ENCODE measurements around the gene PDCD2L.
"Not testable (repeated sequence)": the region's sequence is repeated elsewhere in the genome, so short reads cannot be mapped to it uniquely, and the experiment has no call there.

The PDCD2L gene

DNA sequence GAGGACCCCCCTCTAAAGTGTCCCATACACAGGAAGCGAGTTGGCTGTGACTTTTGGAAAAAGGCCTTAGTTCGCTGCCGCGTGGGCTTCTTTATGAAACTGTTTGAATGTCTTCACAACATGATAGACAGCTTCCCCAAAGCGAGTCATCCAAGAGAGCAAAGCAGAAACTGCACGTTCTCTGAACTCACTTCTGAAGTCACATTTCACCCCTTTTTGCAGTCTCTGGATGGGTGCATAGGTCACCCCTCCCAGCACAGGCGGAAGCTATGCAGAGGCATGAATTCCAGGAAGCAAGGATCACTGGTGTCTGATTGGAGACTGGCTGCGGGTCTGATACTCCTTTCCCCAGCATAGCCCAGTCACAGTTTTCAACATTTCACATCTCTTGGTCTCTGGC lies 28.6 kb upstream of the PDCD2L start:
- DNase-seq: no peak

DNA sequence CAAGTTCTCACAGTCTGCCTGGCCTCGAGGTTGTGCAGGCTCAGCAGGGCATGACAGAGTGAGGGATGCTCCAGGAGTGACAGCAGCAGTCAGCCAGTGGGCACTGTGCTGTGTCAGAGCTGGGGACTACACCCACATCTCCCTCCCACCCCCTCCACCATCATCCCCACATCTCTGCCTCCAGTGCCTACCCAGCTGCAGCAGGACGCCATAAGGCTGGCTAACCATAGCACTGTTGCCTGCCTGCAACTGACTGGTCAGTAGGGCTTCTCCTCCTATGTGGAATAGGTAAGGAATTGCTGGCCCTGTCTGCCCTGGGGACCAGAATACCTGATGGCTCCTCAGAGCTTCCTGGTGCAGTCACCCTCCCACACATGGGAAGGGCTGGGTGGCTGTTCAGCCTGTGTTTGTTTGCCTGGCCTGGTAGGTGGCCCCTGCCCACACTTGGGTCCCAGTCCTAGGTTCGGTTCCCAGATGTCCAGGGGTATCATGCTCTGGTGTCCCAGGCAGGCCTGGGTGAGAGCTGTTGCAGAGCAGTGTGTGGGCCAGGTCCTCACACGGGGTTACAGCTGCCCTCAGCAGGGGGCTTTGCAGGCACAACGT lies 23.5 kb upstream of the PDCD2L start:
- DNase-seq: no peak

DNA sequence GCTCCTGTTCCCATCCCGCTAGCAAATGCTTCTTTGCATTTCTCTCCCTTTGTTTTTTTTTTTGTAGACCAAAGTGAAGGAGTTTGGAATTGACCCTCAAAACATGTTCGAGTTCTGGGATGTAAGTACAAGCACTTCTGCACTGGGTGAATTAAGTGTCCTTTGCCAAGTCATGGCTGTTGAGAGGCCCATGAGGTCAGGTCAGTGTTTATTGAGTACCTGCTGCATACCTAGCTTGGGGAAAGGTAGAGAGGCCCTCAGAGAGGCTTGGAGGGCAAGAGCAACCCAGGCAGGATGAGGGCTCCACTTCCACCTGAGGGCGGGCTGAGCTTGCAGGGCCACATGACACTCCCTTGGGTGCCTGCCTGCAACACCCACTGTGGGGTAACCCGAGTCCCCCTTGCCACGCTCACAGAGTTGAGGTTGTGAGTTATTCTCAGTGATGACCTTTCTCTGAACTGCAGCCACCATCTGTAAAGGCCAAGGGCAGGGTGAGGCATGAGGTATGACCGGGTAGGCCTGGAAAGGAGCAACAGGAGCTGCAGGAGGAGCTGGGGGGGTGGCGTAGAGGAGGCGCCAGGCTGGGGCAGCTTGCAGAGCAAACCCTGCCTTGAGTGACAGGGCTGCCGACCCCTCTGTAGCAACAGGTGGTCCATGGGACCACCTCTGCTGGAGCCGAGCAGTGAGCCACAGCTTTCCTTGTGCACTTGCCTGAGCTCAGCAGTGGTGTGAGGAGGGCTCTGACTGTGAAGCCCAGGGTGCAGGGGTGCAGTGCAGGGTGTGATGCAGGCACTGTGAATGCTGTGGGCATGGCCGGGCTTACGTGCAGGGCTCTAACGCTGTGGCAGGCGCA lies 22.6 kb upstream of the PDCD2L start:
- no peak for DNase-seq

DNA sequence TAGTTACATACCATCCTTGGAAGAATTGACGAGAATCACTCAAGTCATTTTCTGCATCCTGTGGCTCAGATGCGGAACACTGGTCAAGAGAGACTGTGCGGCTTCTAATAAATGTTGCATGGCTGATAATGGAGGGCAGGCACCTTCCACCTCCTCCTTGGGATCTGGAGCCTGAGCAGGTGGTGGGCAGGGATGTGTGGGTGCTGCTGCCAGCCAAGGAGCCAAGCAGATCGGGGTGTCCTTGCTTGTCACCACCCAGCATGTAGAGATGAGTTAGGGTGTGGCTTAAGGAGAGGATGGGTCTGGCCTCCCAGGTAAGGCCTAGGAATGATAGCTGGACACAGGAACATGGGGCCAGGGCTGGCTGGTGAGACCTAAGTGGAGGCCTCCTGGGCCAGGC lies 21.7 kb upstream of the PDCD2L start:
- DNase-seq: no peak

DNA sequence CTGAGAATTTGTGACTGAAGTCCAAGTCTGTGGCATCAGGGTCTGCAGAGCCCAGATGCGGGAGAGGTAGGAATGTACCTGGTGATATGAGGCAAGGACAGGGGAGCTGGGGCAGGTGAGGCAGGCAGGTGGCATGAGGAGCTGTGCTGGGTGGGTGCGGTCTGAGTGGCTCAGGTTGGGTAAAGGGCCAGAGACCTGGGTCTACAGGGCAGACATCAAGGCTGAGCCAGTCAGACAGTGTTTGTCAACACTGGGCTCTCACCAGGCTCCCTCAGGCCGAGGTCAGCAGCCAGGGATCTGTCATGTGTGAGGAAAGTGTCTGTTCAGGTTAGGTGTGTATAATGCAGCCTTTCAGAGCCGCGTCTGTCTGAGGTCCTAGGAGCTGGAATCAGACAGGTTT lies 20.6 kb upstream of the PDCD2L start:
- DNase-seq: no peak

DNA sequence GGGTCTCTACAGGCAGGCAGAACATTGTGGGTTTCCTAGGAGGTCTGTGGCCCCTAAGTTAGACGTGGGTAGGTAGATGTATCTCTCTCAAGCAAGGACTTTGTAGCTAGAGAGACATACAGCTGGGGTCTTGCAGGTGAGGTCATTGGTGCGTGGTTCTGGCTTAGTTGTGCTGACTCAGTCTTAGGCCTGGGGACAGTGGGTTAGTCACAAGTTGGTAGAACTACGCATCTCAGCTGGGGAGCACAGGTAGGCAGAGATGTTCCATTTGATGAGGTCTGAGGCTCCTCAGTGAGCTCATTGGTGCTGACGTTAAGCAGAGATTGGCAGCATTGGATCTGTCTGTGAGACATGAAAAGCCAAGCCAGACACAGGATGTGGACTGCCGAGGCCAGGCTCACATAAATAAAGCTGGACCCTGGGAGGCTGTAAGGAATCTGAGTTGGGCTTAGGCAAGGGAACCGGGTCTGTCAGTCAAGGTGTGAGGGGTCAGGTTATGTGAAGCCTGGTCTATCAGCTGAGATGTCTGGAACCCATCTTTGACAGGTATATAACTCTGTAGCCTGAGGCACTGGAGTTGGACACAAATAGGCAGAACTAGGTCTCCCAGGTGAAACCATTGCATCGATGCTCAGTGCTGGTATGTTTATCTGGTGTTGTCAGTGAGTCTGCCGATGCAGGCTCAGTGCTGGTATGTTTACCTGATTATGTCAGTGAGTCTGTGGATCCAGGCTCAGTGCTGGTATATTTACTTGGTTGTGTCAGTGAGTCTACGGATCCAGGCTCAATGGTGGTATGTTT lies 17.4 kb upstream of the PDCD2L start:
- DNase-seq: no peak

DNA sequence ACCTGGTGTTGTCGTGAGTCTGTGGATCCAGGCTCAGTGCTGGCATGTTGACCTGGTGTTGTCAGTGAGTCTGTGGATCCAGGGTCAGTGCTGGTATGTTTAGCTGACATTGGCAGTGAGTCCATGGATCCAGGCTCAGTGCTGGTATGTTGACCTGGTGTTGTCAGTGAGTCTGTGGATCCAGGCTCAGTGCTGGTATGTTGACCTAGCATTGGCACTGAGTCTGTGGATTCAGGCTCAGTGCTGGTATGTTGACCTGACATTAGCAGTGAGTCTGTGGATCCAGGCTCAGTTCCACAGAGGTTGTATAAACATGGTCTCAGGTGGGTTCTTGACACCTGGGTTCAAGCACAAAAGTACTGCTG lies 16.8 kb upstream of the PDCD2L start:
- DNase-seq: no peak

DNA sequence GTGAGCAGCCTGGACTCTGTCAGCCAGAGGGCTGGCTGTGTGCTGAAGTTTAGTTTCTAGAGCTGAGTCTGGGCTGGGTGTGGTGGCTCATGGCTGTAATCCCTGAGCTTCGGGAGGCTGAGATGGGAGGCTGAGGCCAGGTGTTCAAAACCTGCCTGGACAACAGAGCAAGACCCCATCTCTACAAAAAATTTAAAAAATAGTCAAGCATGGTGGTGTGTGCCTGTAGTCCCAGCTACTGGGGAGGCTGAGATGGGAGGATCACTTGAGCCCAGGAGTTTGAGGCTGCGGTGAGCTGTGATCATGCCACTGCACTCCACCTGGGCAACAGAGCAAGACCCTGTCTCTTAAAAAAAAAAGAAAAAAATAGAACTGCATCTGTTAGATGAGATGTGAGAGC lies 15.5 kb upstream of the PDCD2L start:
- not testable (repeated sequence) for DNase-seq

DNA sequence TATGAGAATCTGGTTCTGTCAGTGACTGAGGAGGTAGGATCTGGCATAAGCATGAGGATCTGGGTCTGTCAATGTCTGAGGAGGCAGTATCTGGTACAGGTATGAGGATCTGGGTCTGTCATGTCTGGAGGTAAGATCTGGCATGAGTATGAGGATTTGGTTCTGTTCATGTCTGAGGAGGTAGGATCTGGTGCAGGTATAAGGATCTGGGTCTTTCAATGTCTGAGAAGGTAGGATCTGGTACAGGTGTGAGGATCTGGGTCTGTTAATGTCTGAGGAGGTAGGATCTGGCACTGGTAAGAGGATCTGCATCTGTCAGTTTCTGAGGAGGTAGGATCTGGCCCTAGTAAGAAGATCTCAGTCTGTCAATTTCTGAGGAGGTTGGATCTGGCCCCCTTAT lies 12.4 kb upstream of the PDCD2L start:
- no peak for DNase-seq

DNA sequence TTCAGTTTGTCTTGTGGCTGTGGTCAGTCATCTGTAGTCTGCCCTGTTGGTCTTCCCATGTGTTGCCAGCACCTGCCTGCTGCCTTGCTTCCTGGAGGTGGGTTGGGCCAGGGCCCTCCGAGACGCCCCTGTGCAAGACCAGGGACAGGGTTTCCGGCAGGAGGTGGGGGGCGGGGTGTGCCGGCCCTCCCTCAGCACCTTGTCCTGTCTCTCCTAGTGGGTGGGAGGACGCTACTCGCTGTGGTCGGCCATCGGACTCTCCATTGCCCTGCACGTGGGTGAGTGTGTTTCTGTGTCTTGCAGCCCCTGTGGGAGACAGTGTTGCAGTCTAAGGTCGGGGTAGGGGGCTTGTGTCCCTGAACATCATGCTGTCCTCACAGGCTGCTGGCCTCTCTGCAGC lies 11.2 kb upstream of the PDCD2L start:
- no peak for DNase-seq

DNA sequence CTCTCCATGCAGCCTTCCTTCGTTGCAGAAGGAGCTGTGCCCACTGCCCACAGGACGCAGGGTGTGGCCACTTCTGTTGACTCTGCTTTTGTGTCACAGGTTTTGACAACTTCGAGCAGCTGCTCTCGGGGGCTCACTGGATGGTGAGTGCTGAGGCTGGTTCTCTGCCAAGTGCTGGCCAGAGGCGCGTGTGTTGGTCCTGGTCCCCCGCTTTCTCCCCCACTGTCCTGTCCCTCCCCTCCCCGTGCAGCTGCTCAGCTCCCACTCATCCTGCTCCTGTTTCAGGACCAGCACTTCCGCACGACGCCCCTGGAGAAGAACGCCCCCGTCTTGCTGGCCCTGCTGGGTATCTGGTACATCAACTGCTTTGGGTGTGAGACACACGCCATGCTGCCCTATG lies 10.6 kb upstream of the PDCD2L start:
- no peak for DNase-seq

DNA sequence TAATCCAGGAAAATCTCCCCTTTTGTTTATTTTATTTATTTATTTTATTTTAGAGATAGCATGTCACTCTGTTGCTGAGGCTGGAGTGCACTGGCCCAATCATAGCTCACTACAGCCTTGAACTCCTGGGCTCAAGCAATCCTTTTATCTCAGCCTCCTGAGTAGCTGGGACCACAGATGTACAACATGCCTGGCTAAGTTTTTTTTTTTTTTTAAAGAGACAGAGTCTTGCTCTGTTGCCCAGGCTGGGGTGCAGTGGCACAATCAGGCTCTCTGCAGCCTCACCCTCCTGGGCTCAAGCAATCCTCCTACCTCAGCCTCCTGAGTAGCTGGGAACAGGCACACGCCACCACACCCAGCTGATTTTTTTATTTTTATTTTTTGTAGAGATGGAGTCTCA lies 6.3 kb upstream of the PDCD2L start:
- DNase-seq: no peak

DNA sequence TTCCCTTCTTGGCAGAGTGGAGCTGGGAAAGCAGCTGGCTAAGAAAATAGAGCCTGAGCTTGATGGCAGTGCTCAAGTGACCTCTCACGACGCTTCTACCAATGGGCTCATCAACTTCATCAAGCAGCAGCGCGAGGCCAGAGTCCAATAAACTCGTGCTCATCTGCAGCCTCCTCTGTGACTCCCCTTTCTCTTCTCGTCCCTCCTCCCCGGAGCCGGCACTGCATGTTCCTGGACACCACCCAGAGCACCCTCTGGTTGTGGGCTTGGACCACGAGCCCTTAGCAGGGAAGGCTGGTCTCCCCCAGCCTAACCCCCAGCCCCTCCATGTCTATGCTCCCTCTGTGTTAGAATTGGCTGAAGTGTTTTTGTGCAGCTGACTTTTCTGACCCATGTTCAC lies 4.3 kb upstream of the PDCD2L start:
- DNase-seq: no peak

DNA sequence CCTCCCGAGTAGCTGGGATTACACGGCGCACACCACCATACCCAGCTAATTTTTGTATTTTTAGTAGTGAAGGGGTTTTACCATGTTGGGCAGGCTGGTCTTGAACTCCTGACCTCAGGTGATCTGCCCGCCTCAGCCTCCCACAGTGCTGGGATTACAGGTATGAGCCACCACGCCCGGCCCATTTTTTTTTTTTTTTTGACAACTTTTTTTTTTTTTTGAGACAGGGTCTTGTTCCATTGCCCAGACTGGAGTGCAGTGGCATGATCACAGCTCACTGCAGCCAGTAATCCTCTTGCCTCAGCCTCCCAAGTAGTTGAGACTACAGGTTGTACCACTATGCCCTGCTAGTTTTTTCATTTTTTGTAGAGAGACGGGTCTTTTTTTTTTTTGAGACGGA lies 3.4 kb upstream of the PDCD2L start:
- DNase-seq: not testable (repeated sequence)

DNA sequence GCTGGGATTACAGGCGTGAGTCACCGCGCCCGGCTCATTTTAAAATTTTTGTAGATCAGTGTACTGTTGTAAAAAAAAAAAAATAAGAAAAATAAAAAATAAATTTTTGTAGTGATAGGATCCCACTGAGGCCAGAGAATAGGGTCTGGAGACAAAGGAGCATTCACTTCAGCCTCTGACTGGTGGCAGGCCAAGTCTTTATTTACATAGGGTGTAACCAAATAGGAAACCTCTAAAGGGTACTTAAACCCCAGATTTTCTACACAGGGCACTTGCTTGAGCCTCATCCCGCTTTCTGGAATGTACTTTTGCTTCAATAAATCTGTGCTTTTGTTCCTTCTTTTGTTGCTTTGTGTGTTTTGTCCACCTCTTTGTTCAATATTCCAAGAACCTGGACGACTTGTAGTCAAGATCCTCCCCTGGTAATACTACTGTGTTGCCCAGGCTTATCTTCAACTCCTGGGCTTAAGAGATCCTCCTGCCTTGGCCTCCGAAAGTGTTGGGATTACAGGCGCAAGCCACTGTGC lies 2.1 kb upstream of the PDCD2L start:
- no peak for DNase-seq

DNA sequence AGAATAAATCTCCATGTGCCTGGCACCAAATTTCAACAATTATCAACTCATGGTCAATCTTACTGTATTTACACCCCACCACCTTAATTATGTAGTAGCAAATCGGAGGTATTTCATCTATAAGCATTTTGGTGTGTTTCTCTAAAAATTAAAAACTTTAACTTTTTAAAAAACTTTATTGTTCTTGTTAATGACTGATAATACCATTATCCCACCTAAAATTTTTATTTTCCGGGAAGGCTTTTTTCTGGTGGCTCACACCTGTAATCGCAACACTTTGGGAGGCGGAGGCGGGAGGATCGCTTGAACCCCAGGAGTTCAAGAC lies 453 bp upstream of the PDCD2L start:
- DNase-seq: no peak

DNA sequence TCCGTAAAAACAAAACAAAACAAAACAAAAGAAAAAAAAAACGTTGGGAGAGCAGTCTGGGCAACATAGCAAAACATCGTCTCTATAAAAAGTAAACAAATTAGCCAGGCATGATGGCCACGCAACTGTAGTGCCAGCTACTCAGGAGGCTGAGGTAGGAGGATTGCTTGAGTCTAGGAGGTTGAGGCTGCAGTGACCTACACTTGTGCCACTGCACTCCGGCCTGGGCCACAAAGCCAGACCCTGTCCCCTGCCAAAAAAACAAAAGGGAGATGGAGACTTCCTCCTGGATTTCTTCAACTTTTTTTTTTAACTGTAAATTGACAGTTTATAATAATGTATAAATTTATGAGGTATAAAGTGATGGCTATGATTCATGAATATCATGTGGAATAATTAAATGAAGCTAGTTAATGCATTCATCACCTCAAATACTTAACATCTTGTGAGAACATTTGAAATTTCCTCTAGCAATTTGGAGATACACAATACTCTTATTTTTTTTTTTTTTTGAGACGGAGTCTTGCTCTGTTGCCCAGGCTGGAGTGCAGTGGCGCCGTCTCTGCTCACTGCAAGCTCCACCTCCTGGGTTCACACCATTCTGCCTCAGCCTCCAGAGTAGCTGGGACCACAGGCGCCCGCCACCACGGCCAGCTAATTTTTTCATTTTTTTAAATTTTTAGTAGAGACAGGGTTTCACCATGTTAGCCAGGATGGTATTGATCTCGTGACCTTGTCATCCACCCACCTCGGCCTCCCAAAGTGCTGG lies 1.9 kb downstream of the PDCD2L start:
- DNase-seq: no peak

DNA sequence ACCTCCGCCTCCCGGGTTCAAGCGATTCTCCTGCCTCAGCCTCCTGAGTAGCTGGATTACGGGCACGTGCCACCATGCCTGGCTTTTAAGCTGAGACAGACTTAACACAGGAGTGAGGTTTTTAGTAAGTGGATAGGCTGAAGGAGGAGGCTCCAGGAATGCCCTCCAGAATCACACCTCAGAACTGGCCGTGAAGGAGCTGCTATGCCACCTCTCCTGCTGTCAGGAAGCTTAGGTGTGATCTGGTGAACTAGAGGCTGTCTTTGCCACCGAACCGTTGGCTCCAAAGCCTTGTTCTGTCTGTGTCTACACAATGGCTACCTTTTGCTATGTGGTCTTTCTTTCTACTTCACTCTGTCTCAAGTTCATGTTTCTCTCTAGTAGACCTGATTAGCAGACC lies 4.2 kb downstream of the PDCD2L start:
- DNase-seq: no peak

DNA sequence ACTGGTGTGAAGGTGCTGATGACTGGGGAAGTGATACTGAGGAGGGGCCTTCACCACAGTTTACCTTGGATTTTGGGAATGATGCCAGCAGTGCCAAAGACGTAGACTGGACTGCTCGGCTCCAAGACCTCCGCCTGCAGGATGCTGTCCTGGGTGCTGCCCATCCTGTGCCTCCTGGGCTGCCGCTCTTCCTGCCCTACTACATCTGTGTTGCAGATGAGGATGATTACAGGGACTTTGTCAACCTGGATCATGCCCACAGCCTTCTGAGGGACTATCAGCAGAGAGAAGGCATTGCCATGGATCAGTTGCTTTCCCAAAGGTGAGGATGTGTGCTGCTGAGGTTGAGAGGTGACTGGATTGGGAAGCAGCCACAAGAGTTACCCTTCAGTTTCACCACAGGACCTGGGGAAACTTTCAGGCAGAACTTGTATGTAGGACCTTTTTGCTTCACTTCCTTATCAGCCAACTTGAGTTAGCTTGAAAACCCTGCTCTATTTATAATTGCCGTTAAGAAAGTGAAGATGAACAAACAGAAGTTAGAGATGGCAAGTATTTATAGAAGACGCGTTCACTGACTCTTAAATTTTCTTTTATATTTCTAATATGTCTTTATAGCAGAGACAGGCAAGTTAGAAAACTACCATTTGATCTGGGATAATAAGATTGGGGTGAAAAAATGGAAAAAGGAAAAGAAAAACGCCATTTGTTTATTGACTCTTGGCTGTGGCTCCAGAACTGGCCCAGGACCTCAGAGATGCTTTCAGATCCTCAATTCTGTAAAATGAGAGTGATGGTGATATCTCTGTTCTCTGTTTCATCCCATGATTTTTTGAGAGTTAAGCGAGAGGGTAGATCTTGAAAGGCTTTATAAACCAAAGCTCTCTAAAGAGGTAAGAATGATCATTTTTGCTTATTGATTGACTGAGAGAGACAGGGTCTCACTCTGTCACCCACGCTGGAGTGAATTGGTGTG lies 5.3 kb downstream of the PDCD2L start:
- DNase-seq: no peak

DNA sequence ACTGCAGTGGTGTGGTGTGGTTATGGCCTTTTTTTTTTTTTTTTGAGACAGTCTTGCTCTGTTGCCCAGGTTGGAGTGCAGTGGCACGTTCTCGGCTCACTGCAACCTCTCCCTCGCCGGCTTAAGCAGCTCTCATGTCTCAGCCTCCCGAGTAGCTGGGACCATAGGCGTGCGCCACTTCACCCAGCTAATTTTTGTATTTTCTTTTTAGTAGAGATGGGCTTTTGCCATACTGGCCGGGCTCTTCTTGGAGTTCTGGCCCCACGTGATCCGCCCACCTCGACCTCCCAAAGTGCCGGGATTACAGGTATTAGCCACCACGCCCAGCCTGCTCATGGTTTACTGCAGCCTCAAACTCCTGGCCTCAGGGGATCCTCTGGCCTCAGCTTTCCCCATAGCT lies 7.0 kb downstream of the PDCD2L start:
- DNase-seq: no peak

DNA sequence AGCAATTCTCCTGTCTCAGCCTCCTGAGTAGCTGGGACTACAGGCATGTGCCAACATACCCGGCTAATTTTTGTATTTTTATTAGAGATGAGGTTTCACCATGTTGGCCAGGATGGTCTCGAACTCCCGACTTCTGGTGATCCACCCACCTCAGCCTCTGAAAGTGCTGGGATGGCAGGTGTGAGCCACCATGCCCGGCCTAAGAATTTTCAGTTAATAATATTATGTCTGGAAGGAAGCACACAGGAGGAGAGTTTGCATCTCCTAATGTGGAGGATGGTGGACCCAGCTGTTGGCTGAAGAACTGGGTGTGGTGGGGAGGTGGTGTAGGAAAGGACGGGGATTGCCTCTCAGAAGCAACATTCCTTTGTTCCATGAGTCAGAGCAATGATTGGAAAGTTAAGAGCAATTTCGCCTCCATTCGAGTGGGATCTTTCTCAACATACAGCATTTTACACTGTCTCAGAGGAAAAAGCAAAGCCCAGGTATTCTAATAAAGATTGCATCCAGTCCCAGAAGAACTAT lies 11.9 kb downstream of the PDCD2L start:
- no peak for DNase-seq

DNA sequence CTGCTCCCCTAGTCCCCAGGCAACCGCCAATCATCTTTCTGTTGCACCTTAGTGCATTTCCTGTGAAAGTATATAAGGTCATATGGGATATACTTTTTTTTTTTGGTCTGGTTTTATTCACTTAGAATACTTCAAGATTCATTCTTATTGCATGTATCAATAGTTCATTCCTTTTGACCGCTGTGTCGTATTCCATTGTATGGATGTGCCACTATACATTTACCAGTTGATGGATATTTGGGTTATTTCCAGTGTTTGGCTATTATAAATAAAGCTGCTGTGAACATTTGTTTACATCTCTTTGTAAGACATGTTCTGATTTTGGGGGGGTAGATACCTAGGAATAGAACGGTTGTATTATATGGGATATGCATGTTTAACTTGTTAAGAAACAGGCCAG lies 14.1 kb downstream of the PDCD2L start:
- no peak for DNase-seq

Data from NCI-H524 treated with DMSO at 0.1 percent for 48 hours (cell line).